ENCODE measurements around the gene CDON. TPM values are rescaled to one million over a fixed set of nuclear protein-coding genes. Genes with fewer than 3 reads are reported as not detected.

The CDON gene
- total RNA-seq, 1 experiment from 2014 or later: 17.2 TPM

GRCh38 chr11:126105022-126105747 is 42.5 kb upstream of the CDON start:
- no peak overlapping the region for H3K27ac ChIP-seq (ENCODE audit: insufficient read length, low read depth, low read length)
- H2AK5ac ChIP-seq (ENCODE audit: insufficient read length, low read length): no peak overlapping the region
- H3K79me2 ChIP-seq (ENCODE audit: insufficient read depth, low read length): no peaks in the 10 kb centered on the region
- H3K9ac ChIP-seq (ENCODE audit: extremely low read depth, insufficient read length, low read length): no peak overlapping the region
- no peak overlapping the region for H3T11ph ChIP-seq (ENCODE audit: low read length)
- no peaks in the 10 kb centered on the region for H3K23me2 ChIP-seq (ENCODE audit: insufficient read length, low read depth, low read length, poor library complexity, severe bottlenecking)
- no peak overlapping the region for H4K5ac ChIP-seq (ENCODE audit: insufficient read length, low read depth, low read length)
- no peak overlapping the region; a peak in 2 of 5 replicates for H3K4me3 Mint-ChIP-seq
- no peaks in the 10 kb centered on the region for H3K9me3 ChIP-seq (ENCODE audit: control insufficient read depth, low read depth, low read length)
- no peak overlapping the region for H2BK5ac ChIP-seq (ENCODE audit: insufficient read length, low read length)
- no peak overlapping the region; a peak in 2 of 7 replicates for H3K27ac Mint-ChIP-seq
- no peak for TF ChIP-seq CTCF (conservative IDR thresholded peaks at IDR 0.05)
- H2BK120ac ChIP-seq (ENCODE audit: low read depth, low read length, poor library complexity, severe bottlenecking): no peak overlapping the region
- H4K20me1 ChIP-seq (ENCODE audit: control insufficient read depth, insufficient read depth, insufficient read length): no peaks in the 10 kb centered on the region
- WGBS (ENCODE audit: extremely low coverage, insufficient read length, low lambda C conversion rate): no CpG with 5 or more reads among the region's 14 CpGs
- no peak overlapping the region for H3K18ac ChIP-seq (ENCODE audit: insufficient read length, low read depth, low read length)
- H3K4me2 ChIP-seq (ENCODE audit: insufficient read depth, insufficient read length, low read length): peak overlapping the region; percentile 6
- H2BK20ac ChIP-seq (ENCODE audit: low read depth, low read length, poor library complexity, severe bottlenecking): no peak overlapping the region
- H2BK15ac ChIP-seq (ENCODE audit: low read depth, low read length): no peak overlapping the region
- H3K27me3 Mint-ChIP-seq (ENCODE audit: low read depth): peaks cover 4% of the 10 kb centered on the region
- no peaks in the 10 kb centered on the region; a peak in 1 of 7 replicates for H3K36me3 Mint-ChIP-seq (ENCODE audit: insufficient read depth in 1 of 3, low read depth in 3 of 3)
- no peak overlapping the region for H3K14ac ChIP-seq (ENCODE audit: insufficient read depth, low read length)
- H3K4ac ChIP-seq (ENCODE audit: low read depth, low read length): no peak overlapping the region
- no peaks in the 10 kb centered on the region for H3K79me1 ChIP-seq (ENCODE audit: insufficient read depth, low read depth, low read length, poor library complexity, severe bottlenecking)
- no peak overlapping the region for H3K56ac ChIP-seq (ENCODE audit: insufficient read length, low read depth, low read length)
- peaks cover 51 to 58% of the 10 kb centered on the region in 2 experiments for H3K4me1 Mint-ChIP-seq
- H4K8ac ChIP-seq (replicated peaks; ENCODE audit: insufficient read length, low read depth, low read length): no peak overlapping the region
- H3K4me1 ChIP-seq (ENCODE audit: insufficient read depth, low read length): peaks cover 16% of the 10 kb centered on the region; the same call in 1 of the 2 replicates
- peaks cover 0 to 3% of the 10 kb centered on the region in 2 experiments; a peak in 1 of 5 replicates for H3K9me3 Mint-ChIP-seq
- H2AFZ ChIP-seq (ENCODE audit: low read length): no peak overlapping the region
- no peak for DNase-seq
- no peak overlapping the region for H3K23ac ChIP-seq (ENCODE audit: insufficient read length, low read depth, low read length)
- no peak overlapping the region for H2BK12ac ChIP-seq (ENCODE audit: insufficient read length, low read depth, low read length)
- no peak overlapping the region for H4K91ac ChIP-seq (ENCODE audit: insufficient read length, low read depth, low read length)
- no peaks in the 10 kb centered on the region for H3K27me3 ChIP-seq (ENCODE audit: insufficient read depth, low read length)

Data from H9 (cell line).